GM12872 (cell line): ENCODE data around the gene MMP24OS.

Source experiments
- TF ChIP-seq, protein P1 (sequence below): IDR thresholded peaks from 3 replicates; pipeline ENCODE4 v1.5.1; 2011; ENCODE audit warnings: low read depth, mild to moderate bottlenecking, low read length, moderate library complexity; ENCODE audit not compliant: insufficient read depth

Gene MMP24OS

DNA sequence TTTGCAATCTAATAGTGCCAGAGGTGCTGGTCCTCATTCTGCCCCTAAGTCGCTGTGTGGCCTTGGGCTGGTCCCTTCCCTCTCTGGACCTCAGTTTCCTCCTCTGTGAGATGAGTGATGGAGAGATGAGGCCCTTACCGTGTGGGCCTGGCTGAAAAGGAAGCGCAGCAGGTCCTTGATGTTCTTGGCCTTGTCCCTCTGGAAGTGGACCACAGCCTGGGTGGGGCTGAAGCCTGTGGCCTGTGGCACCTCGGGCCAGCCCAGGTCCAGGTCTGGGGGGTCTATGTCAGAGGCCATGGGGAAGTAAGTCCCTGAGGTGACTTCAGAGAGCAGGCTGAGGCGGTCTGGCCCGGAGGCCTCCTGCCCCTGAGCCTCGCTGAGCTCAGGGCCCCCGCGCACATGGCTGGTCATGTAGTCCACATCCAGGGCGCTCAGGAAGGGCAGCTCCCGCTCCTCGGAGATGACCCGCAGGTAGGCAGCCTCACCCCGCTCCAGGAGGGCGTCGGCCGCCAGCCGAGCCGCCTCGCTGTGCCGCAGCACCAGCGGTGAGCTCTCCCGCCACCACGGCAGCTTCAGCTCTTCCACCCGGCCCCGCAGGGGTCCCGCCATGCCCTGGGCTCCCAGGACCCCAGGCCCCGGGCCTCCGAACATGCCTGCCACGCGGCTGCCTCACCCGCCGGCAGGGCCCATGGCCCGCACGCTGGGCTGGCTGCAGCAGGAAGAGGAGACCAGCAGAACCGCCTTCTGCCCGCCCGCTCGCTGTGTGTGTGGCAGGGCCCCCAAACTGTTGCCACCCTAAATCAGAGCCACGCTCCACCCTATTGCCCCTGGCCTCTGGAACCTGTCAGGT lies 14.0 kb upstream of the MMP24OS start, which contains the start of gene FAM83C:
Gene FAM83C, minus strand, starts transcription at position 772 of the 850 bp plus-strand sequence. Its CDS starts 121 bp downstream, at position 651.
- TF ChIP-seq, protein P1, sequence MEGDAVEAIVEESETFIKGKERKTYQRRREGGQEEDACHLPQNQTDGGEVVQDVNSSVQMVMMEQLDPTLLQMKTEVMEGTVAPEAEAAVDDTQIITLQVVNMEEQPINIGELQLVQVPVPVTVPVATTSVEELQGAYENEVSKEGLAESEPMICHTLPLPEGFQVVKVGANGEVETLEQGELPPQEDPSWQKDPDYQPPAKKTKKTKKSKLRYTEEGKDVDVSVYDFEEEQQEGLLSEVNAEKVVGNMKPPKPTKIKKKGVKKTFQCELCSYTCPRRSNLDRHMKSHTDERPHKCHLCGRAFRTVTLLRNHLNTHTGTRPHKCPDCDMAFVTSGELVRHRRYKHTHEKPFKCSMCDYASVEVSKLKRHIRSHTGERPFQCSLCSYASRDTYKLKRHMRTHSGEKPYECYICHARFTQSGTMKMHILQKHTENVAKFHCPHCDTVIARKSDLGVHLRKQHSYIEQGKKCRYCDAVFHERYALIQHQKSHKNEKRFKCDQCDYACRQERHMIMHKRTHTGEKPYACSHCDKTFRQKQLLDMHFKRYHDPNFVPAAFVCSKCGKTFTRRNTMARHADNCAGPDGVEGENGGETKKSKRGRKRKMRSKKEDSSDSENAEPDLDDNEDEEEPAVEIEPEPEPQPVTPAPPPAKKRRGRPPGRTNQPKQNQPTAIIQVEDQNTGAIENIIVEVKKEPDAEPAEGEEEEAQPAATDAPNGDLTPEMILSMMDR, result no peak

DNA sequence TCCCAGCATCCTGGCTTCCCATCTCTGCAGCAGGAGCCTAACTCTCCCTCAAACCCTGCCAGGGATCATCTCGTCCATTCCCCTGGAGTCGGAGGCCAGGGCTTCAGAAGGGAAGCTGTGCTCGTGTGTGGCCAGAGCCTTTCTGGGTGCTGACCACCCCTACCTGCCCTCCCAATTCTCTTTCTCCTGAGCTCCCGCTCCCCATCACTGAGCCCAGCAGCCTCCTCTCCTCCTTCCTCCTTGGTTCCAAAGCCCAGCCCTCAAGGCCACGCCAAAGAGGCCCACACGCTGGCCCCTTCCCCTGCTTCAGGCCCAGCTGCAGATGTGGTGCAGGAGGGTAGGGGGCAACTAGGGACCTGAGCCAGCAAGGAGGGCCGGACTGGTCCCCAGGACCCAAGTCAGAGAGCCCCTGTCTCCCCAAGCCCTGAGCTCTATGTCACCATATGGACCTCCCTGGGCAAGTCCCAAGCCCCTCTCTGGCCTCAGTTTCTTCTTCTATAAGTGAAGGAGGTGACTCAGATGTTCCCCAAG lies 13.0 kb upstream of the MMP24OS start:
- TF ChIP-seq, protein P1, result no peak

DNA sequence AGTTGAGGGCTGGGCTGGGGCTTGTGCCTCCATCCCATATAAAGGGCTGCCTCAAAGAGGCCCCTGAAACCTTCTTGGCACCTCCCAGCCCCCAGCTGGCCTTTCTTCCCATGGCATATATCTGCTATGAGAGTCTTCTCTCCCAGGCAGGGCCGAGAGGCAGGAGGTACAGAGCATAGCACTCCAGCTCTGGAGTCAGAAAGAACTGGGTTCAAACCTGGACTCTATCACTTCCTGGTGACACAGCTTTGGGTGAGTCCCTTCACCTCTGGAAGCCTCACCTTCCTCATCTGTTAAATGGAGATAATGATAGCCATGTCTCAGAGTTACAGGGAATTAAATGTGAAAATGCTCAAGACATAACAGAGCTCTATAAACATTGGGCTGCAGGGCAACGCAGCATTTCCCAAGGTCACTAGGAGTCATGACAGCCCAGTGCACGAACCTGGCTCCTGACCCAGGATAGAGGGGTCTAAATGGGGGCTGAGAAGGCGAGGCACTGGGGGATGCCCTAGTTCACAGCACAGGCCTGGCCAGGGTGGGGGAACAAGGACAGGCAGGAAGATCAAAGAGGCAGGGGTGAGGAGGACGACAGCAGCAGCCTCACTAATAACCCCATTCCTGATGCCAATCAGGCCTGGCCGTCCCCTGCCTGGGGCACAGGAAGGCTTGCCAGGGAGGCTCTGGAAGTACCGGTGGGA lies 12.4 kb upstream of the MMP24OS start:
- TF ChIP-seq, protein P1, result no peak

DNA sequence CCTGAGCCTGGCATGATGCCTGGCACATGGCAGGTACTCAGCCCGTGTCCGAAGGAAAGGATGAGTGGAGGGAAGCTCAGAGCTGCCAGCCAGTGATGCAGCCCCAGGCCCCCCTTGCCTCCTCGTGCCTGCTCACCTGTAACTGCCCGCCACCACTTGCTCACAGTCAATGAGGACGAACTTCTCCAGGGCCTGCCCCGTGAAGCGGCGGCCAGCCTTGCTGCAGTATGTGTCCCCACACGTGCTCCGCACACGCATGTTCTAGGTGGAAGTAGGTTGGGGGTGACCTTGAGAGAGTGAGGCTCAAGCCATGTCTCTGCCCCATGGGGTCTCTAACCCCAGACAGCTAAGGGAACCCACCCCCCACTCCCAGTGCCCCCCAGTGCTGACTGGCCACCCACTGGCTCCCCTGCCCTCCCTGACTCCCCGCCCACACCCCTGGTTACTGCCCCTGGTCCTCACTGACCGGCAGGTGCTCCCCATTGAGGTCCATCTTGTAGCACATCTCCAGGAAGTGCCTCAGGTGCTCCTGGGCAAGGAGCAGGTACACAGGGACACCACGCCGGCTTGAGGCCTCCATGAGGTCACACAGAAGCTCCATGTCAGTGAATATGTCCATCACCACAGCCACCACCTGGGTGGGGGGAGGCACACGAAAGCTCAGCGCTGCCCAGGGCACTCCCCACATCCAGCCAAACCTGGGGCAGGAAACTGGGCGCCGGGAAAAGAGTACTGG lies 10.6 kb upstream of the MMP24OS start:
- TF ChIP-seq, protein P1, result no peak

DNA sequence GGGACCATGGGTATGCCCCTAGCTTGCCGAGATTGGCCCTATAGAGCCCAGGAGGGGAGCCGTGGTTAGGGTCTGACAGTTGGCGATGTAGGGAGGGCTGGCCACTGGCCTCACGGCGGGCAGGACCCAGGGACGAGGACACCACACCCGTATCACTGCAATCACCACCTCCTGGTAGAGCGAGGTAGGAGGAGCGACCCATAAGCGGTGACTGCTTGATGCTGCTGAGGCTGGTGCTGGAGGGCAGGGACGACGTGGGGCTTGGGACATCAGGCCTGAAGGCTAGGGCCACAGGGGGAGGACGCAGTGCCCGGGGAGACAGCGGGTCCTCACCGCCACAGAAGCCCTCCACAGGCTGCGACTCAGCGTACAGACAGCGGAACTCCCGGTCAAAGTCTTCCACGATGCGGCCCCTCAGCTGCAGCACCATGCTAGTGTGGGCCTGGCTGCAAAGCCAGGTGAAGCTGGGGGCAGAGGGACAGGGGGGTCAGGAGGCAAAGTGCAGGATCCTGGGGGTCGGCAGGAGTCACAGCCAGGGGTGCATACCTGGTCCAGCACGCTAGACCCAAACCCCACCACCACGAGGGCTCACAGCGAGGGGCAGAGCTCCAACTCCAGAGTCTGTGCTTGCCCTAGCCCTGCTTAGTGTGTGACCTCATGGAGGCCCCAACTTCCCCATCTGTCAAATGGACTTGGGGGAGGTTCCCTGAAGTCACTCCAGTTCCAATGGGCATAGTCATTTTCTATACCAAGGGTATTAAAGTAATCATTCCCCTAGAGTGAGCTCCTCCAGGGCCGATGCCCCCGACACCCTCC lies 9.8 kb upstream of the MMP24OS start:
- TF ChIP-seq, protein P1, result no peak

DNA sequence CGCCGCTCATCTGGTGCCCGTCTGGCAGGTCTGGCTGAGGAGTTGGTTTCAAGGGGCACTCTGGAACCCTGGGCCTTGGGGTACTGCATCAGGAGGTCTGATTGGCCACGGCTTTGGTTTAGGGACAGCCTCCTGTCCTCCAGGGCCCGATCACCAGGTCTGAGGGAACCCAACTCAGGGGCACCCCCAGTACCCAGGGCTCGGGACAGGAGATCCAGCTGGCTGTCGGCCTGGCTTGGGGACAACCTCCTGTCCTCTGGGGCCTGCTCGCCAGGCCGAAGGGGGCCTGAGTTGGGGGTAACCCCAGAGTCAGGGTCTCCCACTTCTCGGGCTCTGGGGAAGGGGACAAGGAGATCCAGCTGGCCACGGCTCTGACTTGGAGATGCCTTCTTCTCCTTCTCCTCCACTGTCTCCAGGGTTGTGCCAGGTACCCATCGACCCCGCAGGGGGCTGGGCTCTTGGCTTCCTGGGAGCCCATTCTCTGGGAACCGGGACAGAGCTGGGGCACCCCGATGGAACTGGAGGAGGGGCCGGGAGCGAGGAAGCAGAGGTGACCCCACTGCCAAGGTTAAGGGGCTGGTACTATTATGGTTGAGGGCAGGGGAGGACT lies 9.1 kb upstream of the MMP24OS start:
- TF ChIP-seq, protein P1, result no peak
